ENCODE data around the gene CCDC66. TPM values are rescaled to one million over a fixed set of nuclear protein-coding genes. Genes with fewer than 3 reads are reported as not detected.

CCDC66 gene
- total RNA-seq, 1 donor from 2014 or later, result 39.6 TPM

DNA sequence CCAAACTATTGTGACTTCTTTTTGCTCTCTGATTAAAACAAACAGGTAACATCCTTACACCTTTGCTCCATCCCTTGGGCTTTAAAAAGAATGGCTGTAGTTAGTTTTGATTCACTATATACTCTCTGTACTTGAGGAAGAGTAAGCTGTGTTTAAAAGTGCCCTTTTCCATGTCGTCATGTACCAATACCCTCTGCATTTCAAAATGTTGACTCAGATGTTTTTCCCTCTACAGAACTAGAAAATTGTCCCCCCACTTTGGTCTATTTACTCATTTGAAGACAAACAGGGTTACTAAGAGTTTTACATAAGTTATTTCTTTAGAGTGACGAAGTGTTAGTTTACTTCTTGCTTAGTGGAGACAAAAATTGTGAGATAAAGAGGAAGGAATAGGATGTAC, 63.4 kb downstream of the CCDC66 start:
- intact Hi-C loops (cut with micrococcal nuclease), result loop anchor here (5.0 kb wide), 1 partner anchor 63 kb away; the partner anchor contains the start of gene CCDC66

- intact Hi-C loops (cut with micrococcal nuclease), result loop anchor here (5.0 kb wide), 1 partner anchor 64 kb away; the partner anchor contains the start of gene CCDC66
Observed at GRCh38 chr3:56621681-56622080, 64.7 kb downstream of the CCDC66 start.

GRCh38 chr3:56622381-56622780, 65.4 kb downstream of the CCDC66 start:
- intact Hi-C loops (cut with micrococcal nuclease), result loop anchor here (5.0 kb wide), 1 partner anchor 65 kb away; the partner anchor contains the start of gene CCDC66

- intact Hi-C loops (cut with micrococcal nuclease), result loop anchor here (5.0 kb wide), 1 partner anchor 67 kb away; the partner anchor contains the start of gene CCDC66
Observed at GRCh38 chr3:56624725-56625124, 67.8 kb downstream of the CCDC66 start.

- intact Hi-C loops (cut with micrococcal nuclease), result no loop called here
Observed at GRCh38 chr3:56629047-56629446, 72.1 kb downstream of the CCDC66 start.

DNA sequence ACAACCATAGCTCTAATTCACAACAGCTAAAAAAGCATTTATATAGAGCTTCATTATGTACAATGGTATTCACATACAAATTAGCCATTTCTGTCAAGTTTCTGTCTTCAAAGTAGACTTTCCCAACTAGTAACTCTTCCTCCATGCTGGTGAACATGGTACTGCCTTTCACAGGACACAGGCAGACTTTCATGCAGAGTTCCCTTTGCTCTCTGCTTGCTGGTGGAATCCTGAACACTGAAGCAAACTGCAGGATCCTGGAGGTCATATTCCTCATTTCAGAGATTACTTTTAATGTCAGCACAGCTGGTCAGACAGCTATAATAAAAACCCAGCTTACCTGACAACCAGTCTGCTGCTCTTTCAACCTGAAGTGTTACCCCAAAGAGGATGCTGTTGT, 72.5 kb downstream of the CCDC66 start:
- intact Hi-C loops (cut with micrococcal nuclease), result no loop called here

- intact Hi-C loops (cut with micrococcal nuclease), result no loop called here
Observed at GRCh38 chr3:56630966-56631365, 74.0 kb downstream of the CCDC66 start.

GRCh38 chr3:56633181-56633580, 76.2 kb downstream of the CCDC66 start:
- intact Hi-C loops (cut with micrococcal nuclease), result no loop called here

DNA sequence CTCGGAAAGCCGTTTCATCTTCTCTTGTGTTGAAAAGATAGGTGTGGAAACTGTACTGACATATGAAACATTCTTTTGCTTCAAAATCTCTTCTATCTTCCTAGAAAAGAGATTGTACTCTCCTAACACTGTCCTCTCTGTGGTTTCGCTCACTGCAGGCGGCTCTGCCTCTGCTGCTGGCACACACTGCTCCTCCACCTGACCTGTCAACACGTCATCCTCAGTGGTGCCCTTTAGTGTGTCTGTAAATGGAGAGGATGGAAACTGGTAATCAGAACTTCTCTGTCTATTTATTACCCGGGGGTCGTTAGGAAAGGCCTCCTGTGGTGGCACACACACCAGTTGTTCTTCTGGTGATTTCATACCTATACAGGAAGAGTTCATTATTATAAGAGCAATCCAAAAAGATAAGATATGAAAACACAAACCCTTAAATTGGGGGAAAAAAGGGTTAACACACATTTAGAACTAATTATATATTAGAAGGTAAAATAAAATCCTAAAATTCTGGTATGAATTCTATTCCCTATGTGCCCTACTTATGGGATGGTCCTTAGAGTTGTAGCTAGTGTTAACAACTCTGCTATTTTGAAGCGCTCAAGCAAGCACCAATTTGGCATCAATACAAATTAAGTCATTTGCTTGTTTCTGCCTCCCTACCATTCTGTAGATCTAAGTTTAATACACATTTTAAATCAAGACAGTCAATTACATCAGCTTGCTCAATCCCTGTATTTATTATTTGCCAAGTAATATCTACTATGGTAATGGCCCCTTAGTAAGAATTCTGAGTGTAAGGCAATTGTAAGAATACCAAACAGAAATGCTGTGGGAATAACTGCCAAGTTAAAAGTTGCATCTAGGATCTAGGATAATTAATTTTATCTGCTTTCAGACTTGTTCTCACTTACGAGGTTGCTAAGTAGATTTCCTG, 76.9 kb downstream of the CCDC66 start:
- intact Hi-C loops (cut with micrococcal nuclease), result no loop called here

DNA sequence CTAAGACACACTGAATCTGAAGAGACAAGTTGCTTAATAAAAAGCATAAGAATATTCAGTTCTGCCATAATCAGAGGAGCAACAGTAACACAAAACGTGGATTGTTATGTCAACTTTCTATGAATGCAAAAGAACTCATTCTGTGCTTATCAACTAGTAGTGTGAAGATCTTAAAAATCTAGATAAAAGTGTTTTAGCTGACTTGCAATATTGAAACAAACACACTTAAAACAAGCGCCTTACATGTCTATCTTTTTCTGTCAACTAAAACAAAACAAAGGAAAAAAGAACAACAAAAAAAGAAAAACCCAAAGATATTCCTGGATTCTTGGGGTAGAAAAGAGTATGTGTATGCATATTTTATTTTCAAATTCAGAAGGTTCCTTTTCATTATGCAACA, 88.4 kb downstream of the CCDC66 start:
- intact Hi-C loops (cut with micrococcal nuclease), result no loop called here

GRCh38 chr3:56654460-56654859, 97.5 kb downstream of the CCDC66 start:
- intact Hi-C loops (cut with micrococcal nuclease), result no loop called here

DNA sequence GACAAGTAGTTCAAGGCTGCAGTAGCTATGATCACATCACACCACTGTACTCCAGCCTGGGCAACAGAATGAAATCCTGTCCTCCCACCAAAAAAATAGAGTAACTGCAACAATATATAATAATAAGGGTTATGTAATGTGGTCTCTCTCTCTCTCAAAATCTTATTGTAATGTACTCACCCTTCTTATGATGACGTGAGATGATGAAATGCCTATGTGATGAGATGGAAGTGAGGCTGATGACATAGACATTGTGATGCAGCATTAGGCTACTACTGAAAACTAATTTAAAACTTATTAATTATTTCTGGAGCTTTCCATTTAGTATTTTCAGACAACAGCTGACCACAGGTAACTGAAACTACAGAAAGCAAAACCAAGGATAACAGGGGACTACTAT, 98.7 kb downstream of the CCDC66 start:
- intact Hi-C loops (cut with micrococcal nuclease), result no loop called here

DNA sequence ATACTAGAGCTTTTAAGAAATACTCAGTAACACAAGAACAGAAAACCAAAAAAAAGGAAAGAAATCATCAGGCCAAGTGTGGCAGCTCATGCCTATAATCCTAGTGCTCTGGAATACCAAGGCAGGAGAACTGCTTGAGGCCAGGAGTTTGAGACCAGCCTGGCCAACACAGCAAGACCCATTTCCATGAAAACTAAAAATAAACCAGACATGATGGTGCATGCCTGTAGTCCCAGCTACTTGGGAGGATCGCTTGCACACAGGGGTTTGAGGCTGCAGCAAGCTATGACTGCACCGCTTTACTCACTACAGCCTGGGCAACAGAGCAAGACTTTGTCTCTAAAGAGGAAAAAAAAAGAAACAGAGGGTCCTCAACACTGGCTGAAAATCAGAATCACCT, 107.8 kb downstream of the CCDC66 start:
- intact Hi-C loops (cut with micrococcal nuclease), result no loop called here

DNA sequence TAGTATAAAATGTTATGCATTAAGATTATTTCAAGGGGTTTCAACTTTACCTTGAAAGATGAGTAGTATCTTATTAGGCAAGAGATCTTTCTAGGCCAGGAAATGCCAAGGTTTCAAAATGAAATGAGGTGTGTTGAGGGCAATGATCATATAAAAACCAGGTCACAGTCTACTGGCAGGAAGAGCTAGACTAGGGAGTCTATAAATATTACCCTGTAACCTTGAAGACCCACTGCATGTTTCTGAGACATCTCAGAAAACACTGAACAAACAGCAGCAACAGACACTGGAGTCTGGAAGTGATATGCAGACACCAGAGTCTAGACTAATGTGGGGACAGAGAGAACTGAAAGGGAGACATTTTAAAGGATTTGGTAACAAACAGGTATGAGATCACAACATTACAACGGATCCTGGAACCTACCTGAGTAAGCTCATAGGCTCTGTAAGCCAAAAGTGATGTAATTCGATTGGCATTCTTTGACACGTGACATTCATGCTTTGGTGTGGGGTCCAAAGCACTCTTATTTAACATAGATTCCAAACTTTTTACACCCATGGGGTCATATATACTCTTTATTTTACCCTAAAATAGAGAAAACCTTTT, 111.1 kb downstream of the CCDC66 start:
- intact Hi-C loops (cut with micrococcal nuclease), result no loop called here

Other genes starting within 250 kb of the CCDC66 start
- gene ERC2, start 88.7 kb upstream of the CCDC66 start, total RNA-seq, result 0.15 TPM in 1 of 2 replicates, not detected in the other
- gene TASOR, start 126.1 kb downstream of the CCDC66 start, total RNA-seq, result 67.5 and 72.1 TPM in 2 replicates
- gene ARHGEF3, start 244.8 kb downstream of the CCDC66 start, total RNA-seq, result 92.4 and 92.7 TPM in 2 replicates